H1 (cell line): Measurements from ENCODE around the gene MAPK8IP1. TPM values are rescaled to one million over a fixed set of nuclear protein-coding genes. Genes with fewer than 3 reads are reported as not detected.

ENCODE experiments used
- CHD2 ChIP-seq: IDR thresholded peaks from 2 replicates; pipeline ENCODE4 v1.6.1; 2012; ENCODE audit warnings: low read length, improper control_type of control experiment
- KDM5A ChIP-seq: fragments of 200-600 bp; IDR thresholded peaks from 2 replicates; pipeline ENCODE4 v1.7.1; 2012; ENCODE audit warnings: mild to moderate bottlenecking, low read length, inconsistent platforms, mixed read lengths
- MAFK ChIP-seq: IDR thresholded peaks from 2 replicates; pipeline ENCODE4 v1.6.1; 2012; ENCODE audit warnings: low read depth, mild to moderate bottlenecking, improper control_type of control experiment, low read length
- RBBP5 ChIP-seq: IDR thresholded peaks from 2 replicates; pipeline ENCODE4 v1.7.1; 2012; ENCODE audit warnings: low read depth, mild to moderate bottlenecking, inconsistent platforms, low read length, moderate library complexity, borderline replicate concordance
- TAF7 ChIP-seq: optimal IDR thresholded peaks from 2 replicates; pipeline ENCODE3; 2011; ENCODE audit warnings: low read depth, mild to moderate bottlenecking, inconsistent platforms, low read length, moderate library complexity, borderline replicate concordance
- TEAD4 ChIP-seq: IDR thresholded peaks from 2 replicates; pipeline ENCODE4 v1.6.1; 2012; ENCODE audit warnings: low read depth, low read length, inconsistent platforms, mixed read lengths
- YY1 ChIP-seq: IDR thresholded peaks from 2 replicates; pipeline ENCODE4 v1.6.1; 2011; ENCODE audit warnings: low read depth, mild to moderate bottlenecking, low read length
- polyA plus RNA-seq, 7 experiments: library from polyadenylated mRNA; depleted of rRNA in 3 of 7; stranded (reverse) in 5 of 7; unstranded in 2 of 7; fragments of >200 nt in 5 of 7; fragments of 200-250 nt in 2 of 7; gene quantifications; 1 replicate in 5 of 7; 2 replicates in 1 of 7; 4 replicates in 1 of 7; pipeline versions ENCODE4 v1.2.1 to v1.2.3, GENCODE V29; 2011 to 2013; ENCODE audit warnings: missing spikeins in 2 of 7, mixed read lengths in 2 of 7
- total RNA-seq: library from RNA; stranded (reverse); fragmentation: NEBNext Ultra II Directional; extraction: Animal tissue kit (Norgen Biotek cat#: 25700); gene quantifications from 2 replicates; pipeline ENCODE4 v1.2.1, GENCODE V29; 2021
- TF ChIP-seq, protein P1 (sequence below), 3 experiments: IDR thresholded peaks; 1 replicate in 2 of 3; 2 replicates in 1 of 3; pipeline versions ENCODE4 v1.5.1 to v1.6.1; 2011; ENCODE audit warnings: low read length in 3 of 3, mild to moderate bottlenecking in 3 of 3, inconsistent platforms in 2 of 3, low read depth in 1 of 3, moderate library complexity in 1 of 3; ENCODE audit not compliant: insufficient read depth in 1 of 3; ENCODE audit errors: control extremely low read depth in 1 of 3
- TF ChIP-seq, protein P2 (sequence below): IDR thresholded peaks from 2 replicates; pipeline ENCODE4 v1.6.1; 2012; ENCODE audit warnings: inconsistent platforms
- TF ChIP-seq, protein P3 (sequence below): IDR thresholded peaks from 2 replicates; pipeline ENCODE4 v1.6.1; 2012; ENCODE audit warnings: inconsistent platforms
- TF ChIP-seq, protein P4 (sequence below): IDR thresholded peaks from 2 replicates; pipeline ENCODE4 v1.6.1; 2011; ENCODE audit warnings: low read depth, mild to moderate bottlenecking, low read length; ENCODE audit not compliant: insufficient read depth

MAPK8IP1 gene
- total and polyA plus RNA-seq, 2 of the 8 experiments (the other 6 are each of a cell fraction or from before 2014, with no cell fraction given): 32.4 to 40.1 TPM

DNA sequence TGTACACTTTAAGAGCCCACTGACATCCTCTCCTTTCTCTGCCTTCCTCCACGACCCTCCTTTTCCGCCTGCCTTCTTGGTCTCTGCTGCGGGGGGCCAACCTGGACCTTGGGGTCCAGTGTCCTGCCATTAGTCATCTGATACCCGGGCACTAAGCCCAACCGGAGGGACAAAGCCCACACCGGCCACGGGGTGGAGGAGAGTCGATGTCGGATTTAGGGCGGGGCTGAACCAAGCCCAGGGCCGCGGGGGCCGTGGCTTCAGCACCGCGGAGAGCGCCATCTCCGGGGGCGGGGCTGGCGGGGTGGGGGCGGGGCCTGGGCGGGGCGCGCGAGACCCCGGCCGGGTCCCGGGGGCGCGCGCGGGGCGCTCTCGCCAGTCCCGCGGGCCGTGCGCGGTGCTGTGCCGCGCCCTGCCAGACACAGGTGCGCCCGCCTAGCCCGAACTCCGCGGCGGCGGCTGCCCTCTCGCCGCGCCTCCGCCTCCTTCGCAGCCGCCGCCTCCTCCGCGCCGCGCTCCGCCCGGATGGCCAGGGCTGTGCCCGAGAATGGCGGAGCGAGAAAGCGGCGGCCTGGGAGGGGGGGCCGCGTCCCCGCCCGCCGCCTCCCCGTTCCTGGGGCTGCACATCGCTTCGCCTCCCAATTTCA, at the start of gene MAPK8IP1 (continued):
- TF ChIP-seq, protein P1, sequence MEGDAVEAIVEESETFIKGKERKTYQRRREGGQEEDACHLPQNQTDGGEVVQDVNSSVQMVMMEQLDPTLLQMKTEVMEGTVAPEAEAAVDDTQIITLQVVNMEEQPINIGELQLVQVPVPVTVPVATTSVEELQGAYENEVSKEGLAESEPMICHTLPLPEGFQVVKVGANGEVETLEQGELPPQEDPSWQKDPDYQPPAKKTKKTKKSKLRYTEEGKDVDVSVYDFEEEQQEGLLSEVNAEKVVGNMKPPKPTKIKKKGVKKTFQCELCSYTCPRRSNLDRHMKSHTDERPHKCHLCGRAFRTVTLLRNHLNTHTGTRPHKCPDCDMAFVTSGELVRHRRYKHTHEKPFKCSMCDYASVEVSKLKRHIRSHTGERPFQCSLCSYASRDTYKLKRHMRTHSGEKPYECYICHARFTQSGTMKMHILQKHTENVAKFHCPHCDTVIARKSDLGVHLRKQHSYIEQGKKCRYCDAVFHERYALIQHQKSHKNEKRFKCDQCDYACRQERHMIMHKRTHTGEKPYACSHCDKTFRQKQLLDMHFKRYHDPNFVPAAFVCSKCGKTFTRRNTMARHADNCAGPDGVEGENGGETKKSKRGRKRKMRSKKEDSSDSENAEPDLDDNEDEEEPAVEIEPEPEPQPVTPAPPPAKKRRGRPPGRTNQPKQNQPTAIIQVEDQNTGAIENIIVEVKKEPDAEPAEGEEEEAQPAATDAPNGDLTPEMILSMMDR (IDR thresholded peaks at IDR 0.05; ENCODE audit: control extremely low read depth in 1 of 3, insufficient read depth in 1 of 3, low read depth in 1 of 3, low read length in 3 of 3): no peak; a peak in 1 of 4 replicates
- TF ChIP-seq CHD2: no peak
- no peak for TF ChIP-seq MAFK
- peak; percentile 57; the same call in 1 of the 2 replicates for TF ChIP-seq YY1
- TF ChIP-seq, protein P2, sequence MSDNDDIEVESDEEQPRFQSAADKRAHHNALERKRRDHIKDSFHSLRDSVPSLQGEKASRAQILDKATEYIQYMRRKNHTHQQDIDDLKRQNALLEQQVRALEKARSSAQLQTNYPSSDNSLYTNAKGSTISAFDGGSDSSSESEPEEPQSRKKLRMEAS: peak; percentile 26; the same call in 1 of the 2 replicates
- TF ChIP-seq TAF7: peak; percentile 25
- TF ChIP-seq RBBP5: 0 out of 2 replicates have a peak, but pooled peaks have one; percentile 25
- TF ChIP-seq KDM5A: no peak
- TF ChIP-seq, protein P3, sequence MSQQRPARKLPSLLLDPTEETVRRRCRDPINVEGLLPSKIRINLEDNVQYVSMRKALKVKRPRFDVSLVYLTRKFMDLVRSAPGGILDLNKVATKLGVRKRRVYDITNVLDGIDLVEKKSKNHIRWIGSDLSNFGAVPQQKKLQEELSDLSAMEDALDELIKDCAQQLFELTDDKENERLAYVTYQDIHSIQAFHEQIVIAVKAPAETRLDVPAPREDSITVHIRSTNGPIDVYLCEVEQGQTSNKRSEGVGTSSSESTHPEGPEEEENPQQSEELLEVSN: 0 out of 2 replicates have a peak, but pooled peaks have one; percentile 16
- TF ChIP-seq, protein P4, sequence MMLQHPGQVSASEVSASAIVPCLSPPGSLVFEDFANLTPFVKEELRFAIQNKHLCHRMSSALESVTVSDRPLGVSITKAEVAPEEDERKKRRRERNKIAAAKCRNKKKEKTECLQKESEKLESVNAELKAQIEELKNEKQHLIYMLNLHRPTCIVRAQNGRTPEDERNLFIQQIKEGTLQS: no peak
- no peak for TF ChIP-seq TEAD4
